Measurements from ENCODE around the gene FARS2.

- TF ChIP-seq CTCF (IDR thresholded peaks at IDR 0.05 in 2 of 3, conservative IDR thresholded peaks at IDR 0.05 in 1 of 3; ENCODE audit: borderline replicate concordance in 1 of 3, insufficient read depth in 1 of 3, low read depth in 2 of 3, low read length in 2 of 3) (no peak), ZBTB33 (IDR thresholded peaks at IDR 0.05; ENCODE audit: extremely low read depth, insufficient replicate concordance, low read length) (no peak), MAX (IDR thresholded peaks at IDR 0.05) (no peak)
These were observed 254.7 kb downstream of the FARS2 start for GRCh38 chr6:5516036-5516435.

Data from HCT116 (cell line).